HepG2 (cell line): Measurements from ENCODE around the gene RASGRP1. TPM values are rescaled to one million over a fixed set of nuclear protein-coding genes. Genes with fewer than 3 reads are reported as not detected.

Experiments used
- ATAC-seq: fragments of 200-7000 bp; cut with Tn5 transposase; 3 replicates; pipeline ENCODE4 v1.9.1; 2020; ENCODE audit warnings: mild to moderate bottlenecking, moderate library complexity
- BruUV-seq: library from RNA; stranded (reverse); fragments of 400-500 nt; replicated peaks from 2 replicates; lab custom pipeline; 2021; lab: Mats Ljungman, UMichigan
- CTCF ChIA-PET: fragments of 300-600 bp; formaldehyde crosslinking; extraction: SDS; loops from one replicate; lab custom pipeline; 2021; ENCODE audit warnings: low total read pairs, inconsistent platforms, low intra/inter-chr PET ratio; lab: Yijun Ruan, JAX
- POLR2A ChIA-PET: fragments of 350-600 bp; sonication (Branson Sonifier 250); formaldehyde crosslinking; loops from one replicate; lab custom pipeline; 2020; ENCODE audit warnings: antibody characterized with exemption, inconsistent platforms; lab: Yijun Ruan, JAX
- DNase-seq: peaks from one replicate; pipeline ENCODE4 v3.0.0-alpha.2; 2015; ENCODE audit warnings: low spot score
- FAIRE-seq: peaks from 3 replicates; lab custom pipeline; 2011; peaks lifted over from hg19 to GRCh38; lab: Jason Lieb, UNC
- H2AFZ ChIP-seq: one replicate; pipeline ENCODE4 v1.6.1; 2011; ENCODE audit warnings: low read length, inconsistent platforms
- H3K27ac ChIP-seq: fragments of 300-600 bp; 3 replicates; pipeline ENCODE4 v1.8.0; 2011; ENCODE audit warnings: mixed run types, mild to moderate bottlenecking, mixed read lengths, low read length, inconsistent platforms; ENCODE audit not compliant: insufficient read depth; ENCODE audit errors: extremely low read length
- H3K27me3 ChIP-seq, 2 experiments: fragments of 200-600 bp in 1 of 2; 2 replicates in 1 of 2; 3 replicates in 1 of 2; pipeline versions ENCODE4 v1.6.0 to v1.8.0; 2011; ENCODE audit warnings: low read length in 2 of 2, mild to moderate bottlenecking in 2 of 2, moderate library complexity in 2 of 2, inconsistent platforms in 1 of 2; ENCODE audit not compliant: insufficient read depth in 2 of 2, control insufficient read depth in 1 of 2
- H3K36me3 ChIP-seq, 2 experiments: fragments of 200-600 bp in 1 of 2; replicated peaks in 1 of 2; 2 replicates in 1 of 2; 3 replicates in 1 of 2; pipeline versions ENCODE4 v1.5.1 to v1.8.0; 2011; ENCODE audit warnings: low read length in 2 of 2, inconsistent platforms in 1 of 2; ENCODE audit not compliant: insufficient read depth in 2 of 2, control insufficient read depth in 1 of 2
- H3K4me1 ChIP-seq: 2 replicates; pipeline ENCODE4 v1.5.1; 2012; ENCODE audit warnings: low read length, inconsistent platforms; ENCODE audit not compliant: insufficient read depth
- H3K4me2 ChIP-seq: 2 replicates; pipeline ENCODE4 v1.6.0; 2011; ENCODE audit warnings: low read depth, low read length, inconsistent platforms
- H3K4me3 ChIP-seq, 3 experiments: fragments of 200-600 bp in 1 of 3; sonication (generic), shearing (Covaris generic) in 1 of 3; replicated peaks in 1 of 3; 2 replicates each; pipeline ENCODE4 v1.5.1; 2011 to 2016; ENCODE audit warnings: low read length in 3 of 3, inconsistent platforms in 2 of 3, low read depth in 2 of 3, mild to moderate bottlenecking in 2 of 3, control low read depth in 1 of 3, mixed read lengths in 1 of 3; ENCODE audit not compliant: insufficient read depth in 1 of 3
- H3K79me2 ChIP-seq: one replicate; pipeline ENCODE4 v1.6.1; 2011; ENCODE audit warnings: low read length, inconsistent platforms; ENCODE audit not compliant: insufficient read depth
- H3K9ac ChIP-seq: 2 replicates; pipeline ENCODE4 v1.6.0; 2011; ENCODE audit warnings: mild to moderate bottlenecking, low read depth, low read length, inconsistent platforms; ENCODE audit not compliant: insufficient read depth
- H3K9me3 ChIP-seq: 2 replicates; pipeline ENCODE4 v1.5.1; 2012; ENCODE audit warnings: mild to moderate bottlenecking, low read length
- H4K20me1 ChIP-seq: 2 replicates; pipeline ENCODE4 v1.6.0; 2011; ENCODE audit warnings: inconsistent platforms, mild to moderate bottlenecking, low read length, moderate library complexity; ENCODE audit not compliant: insufficient read depth
- HCFC1 ChIP-seq: fragments of 150-350 bp; IDR thresholded peaks from 2 replicates; pipeline ENCODE4 v1.6.1; 2014; ENCODE audit warnings: low read depth, low read length
- HNRNPH1 ChIP-seq: fragments of 200-400 bp; formaldehyde crosslinking; optimal IDR thresholded peaks from 2 replicates; pipeline ENCODE3; 2017; ENCODE audit warnings: mild to moderate bottlenecking, low read depth, low read length
- PHF21A ChIP-seq: sonication (generic); formaldehyde crosslinking; IDR thresholded peaks from 2 replicates; pipeline ENCODE4 v1.5.0; 2020; ENCODE audit warnings: mild to moderate bottlenecking, missing genetic modification reagents
- PTBP1 ChIP-seq: fragments of 200-400 bp; formaldehyde crosslinking; IDR thresholded peaks from 2 replicates; pipeline ENCODE4 v1.6.1; 2018; ENCODE audit warnings: low read length, low read depth; ENCODE audit not compliant: poor library complexity, severe bottlenecking
- SNAPC4 ChIP-seq: sonication (generic); formaldehyde crosslinking; IDR thresholded peaks from 2 replicates; pipeline ENCODE4 v1.4.0; 2020; ENCODE audit warnings: mild to moderate bottlenecking, missing genetic modification reagents
- SOX6 ChIP-seq, 2 experiments: fragments of 450-650 bp in 1 of 2; sonication (generic) in 1 of 2; formaldehyde crosslinking in 1 of 2; IDR thresholded peaks; 2 replicates each; pipeline versions ENCODE4 v1.4.0 to v1.6.1; 2017 to 2020; ENCODE audit warnings: antibody characterized with exemption in 1 of 2, mild to moderate bottlenecking in 1 of 2, missing genetic modification reagents in 1 of 2
- SSRP1 ChIP-seq: IDR thresholded peaks from 2 replicates; pipeline ENCODE4 v1.6.1; 2016; ENCODE audit warnings: control low read depth
- ZNF446 ChIP-seq: sonication (generic); formaldehyde crosslinking; IDR thresholded peaks from 2 replicates; pipeline ENCODE4 v1.5.0; 2020; ENCODE audit warnings: mild to moderate bottlenecking, missing genetic modification reagents
- ZNF496 ChIP-seq: sonication (generic); formaldehyde crosslinking; IDR thresholded peaks from 2 replicates; pipeline ENCODE4 v1.8.1; 2023; ENCODE audit warnings: mild to moderate bottlenecking, moderate library complexity, missing genetic modification reagents; ENCODE audit not compliant: insufficient replicate concordance
- ZNF574 ChIP-seq: sonication (generic); formaldehyde crosslinking; IDR thresholded peaks from 2 replicates; pipeline ENCODE4 v1.4.0; 2020; ENCODE audit warnings: missing genetic modification reagents
- WGBS: methylation state at CpG from one replicate; pipeline ENCODE4 v1.1.6; 2017; ENCODE audit warnings: low lambda C conversion rate; 5-methylcytosine and 5-hydroxymethylcytosine counted together
- in situ Hi-C: cut with HindIII; loops from 2 replicates; pipeline ENCODE4 v1.10.0; 2017; ENCODE audit warnings: low pct_unique_long_range_greater_than_20kb; ENCODE audit not compliant: extremely low pct_ligation_motif_present
- intact Hi-C: fragments of 100-400 bp; cut with micrococcal nuclease; formaldehyde crosslinking; loops from one replicate; pipeline ENCODE4 v1.10.0; 2022; ENCODE audit not compliant: unreplicated experiment
- polyA plus RNA-seq, 8 experiments: library from polyadenylated mRNA; depleted of rRNA in 3 of 8; stranded (reverse) in 7 of 8; unstranded in 1 of 8; fragments of >200 nt; fragmentation: Illumina TruSeq in 4 of 8; extraction: Trizol in 4 of 8; gene quantifications; 2 replicates each; pipeline versions ENCODE4 v1.2.1 to v1.2.3, GENCODE V29; 2011 to 2016; ENCODE audit warnings: low read depth in 4 of 8, missing spikeins in 1 of 8, mixed read lengths in 1 of 8; ENCODE audit not compliant: insufficient read depth in 1 of 8
- total RNA-seq, 5 experiments: library from RNA; depleted of rRNA; stranded (reverse); fragments of >200 nt; fragmentation: Illumina TruSeq; extraction: Trizol; gene quantifications; 2 replicates each; pipeline ENCODE4 v1.2.3, GENCODE V29; 2016; ENCODE audit warnings: low read depth in 1 of 5
- TF ChIP-seq, protein P1 (sequence below): sonication (generic); formaldehyde crosslinking; IDR thresholded peaks from 2 replicates; pipeline ENCODE4 v1.4.0; 2020; ENCODE audit warnings: missing genetic modification reagents

RASGRP1 gene
- total and polyA plus RNA-seq, 2 of the 13 experiments (the other 11 are each of a cell fraction or from before 2014, with no cell fraction given), result 0.07 TPM; not detected in 1

DNA sequence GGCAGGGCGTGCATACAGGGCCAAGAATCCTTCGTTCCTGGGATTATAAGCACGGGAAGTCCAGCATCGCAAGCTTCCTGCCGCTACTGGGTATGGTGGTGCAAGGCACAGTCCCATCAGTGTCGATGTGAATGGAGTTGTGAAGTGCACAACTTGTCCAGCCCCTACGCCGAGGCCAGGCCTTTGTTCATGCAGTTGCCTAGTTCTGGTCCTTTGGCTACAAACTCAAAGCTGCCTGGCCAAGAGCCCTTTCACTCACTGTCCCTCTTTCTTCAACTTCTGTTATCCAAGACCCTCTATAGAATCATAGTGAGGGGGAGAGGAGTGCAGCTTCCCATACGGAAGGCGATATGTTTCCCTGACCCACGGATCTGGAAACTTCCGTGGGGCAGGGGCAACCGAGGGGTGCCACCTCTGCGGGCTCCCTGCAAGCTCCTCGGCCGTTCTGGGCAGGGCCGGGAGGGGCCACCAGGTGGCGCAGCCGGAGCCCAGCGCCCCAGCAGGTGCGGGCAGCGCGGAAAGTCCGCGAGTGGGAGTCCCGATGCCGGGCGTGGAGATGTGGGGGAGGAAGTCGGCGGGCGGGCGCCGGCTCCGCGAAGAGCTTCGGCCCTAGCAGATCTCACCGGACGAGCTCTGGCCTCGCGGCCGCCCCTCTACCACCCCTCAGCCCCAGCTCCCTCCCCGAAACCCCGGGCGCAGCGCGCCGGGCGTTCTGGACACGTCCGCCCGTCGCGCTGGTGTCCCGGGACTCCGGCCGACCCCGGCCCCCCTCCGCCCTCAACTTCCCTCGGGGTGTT is 693 bp downstream of the RASGRP1 start (continued):
- TF ChIP-seq, protein P1, sequence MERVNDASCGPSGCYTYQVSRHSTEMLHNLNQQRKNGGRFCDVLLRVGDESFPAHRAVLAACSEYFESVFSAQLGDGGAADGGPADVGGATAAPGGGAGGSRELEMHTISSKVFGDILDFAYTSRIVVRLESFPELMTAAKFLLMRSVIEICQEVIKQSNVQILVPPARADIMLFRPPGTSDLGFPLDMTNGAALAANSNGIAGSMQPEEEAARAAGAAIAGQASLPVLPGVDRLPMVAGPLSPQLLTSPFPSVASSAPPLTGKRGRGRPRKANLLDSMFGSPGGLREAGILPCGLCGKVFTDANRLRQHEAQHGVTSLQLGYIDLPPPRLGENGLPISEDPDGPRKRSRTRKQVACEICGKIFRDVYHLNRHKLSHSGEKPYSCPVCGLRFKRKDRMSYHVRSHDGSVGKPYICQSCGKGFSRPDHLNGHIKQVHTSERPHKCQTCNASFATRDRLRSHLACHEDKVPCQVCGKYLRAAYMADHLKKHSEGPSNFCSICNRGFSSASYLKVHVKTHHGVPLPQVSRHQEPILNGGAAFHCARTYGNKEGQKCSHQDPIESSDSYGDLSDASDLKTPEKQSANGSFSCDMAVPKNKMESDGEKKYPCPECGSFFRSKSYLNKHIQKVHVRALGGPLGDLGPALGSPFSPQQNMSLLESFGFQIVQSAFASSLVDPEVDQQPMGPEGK (CRISPR knock-in tag), result 0 out of 2 replicates have a peak, but pooled peaks have one; percentile 33

- no peak overlapping the region for H3K4me2 ChIP-seq
- ATAC-seq (no peak), FAIRE-seq (no peak), DNase-seq (no peak)
- H3K79me2 ChIP-seq, result no peaks in the 10 kb centered on the region
- intact Hi-C loops (loop anchor here (10.0 kb wide), 1 partner anchor 87 kb away; no protein-coding TSS in a partner anchor), in situ Hi-C loops (no loop called here)
- no peaks in the 10 kb centered on the region for H3K36me3 ChIP-seq
- H2AFZ ChIP-seq, result no peak overlapping the region
- H3K4me3 ChIP-seq, result no peak overlapping the region
- no TSS peak for BruUV-seq
- no peak overlapping the region for H3K9ac ChIP-seq
- ChIA-PET CTCF (no interaction called here), POLR2A (no interaction called here)
- no peaks in the 10 kb centered on the region for H4K20me1 ChIP-seq
- WGBS, result 0% methylated on average over 1 of the region's 3 CpGs
- H3K4me1 ChIP-seq, result no peaks in the 10 kb centered on the region
- no peaks in the 10 kb centered on the region for H3K9me3 ChIP-seq
- peaks cover 3 to 32% of the 10 kb centered on the region in 2 experiments; a peak in 4 of 5 replicates for H3K27me3 ChIP-seq
- H3K27ac ChIP-seq, result no peak overlapping the region
- TF ChIP-seq HNRNPH1 (no peak), SSRP1 (CRISPR knock-in tag) (no peak), HCFC1 (no peak), ZNF574 (CRISPR knock-in tag) (no peak), PHF21A (CRISPR knock-in tag) (no peak), SOX6 (IDR thresholded peaks at IDR 0.05) (no peak), SOX6 (CRISPR knock-in tag; IDR thresholded peaks at IDR 0.05) (no peak), SNAPC4 (no peak), PTBP1 (no peak), ZNF446 (no peak), ZNF496 (CRISPR knock-in tag) (no peak)
Measured at GRCh38 chr15:38562278-38562677, 2.3 kb downstream of the RASGRP1 start.
